Kidney glomerular epithelial cell (primary cell): ENCODE results near the gene PDYN.

ENCODE experiments used
- DNase-seq: peaks from one replicate; lab custom pipeline; 2025; lab: John Stamatoyannopoulos, UW

Gene PDYN

GRCh38 chr20:1951436-1952115 is 42.3 kb downstream of the PDYN start:
- DNase-seq: no peak

GRCh38 chr20:1950836-1951235 is 43.0 kb downstream of the PDYN start:
- no peak for DNase-seq

GRCh38 chr20:1949347-1950100 is 44.3 kb downstream of the PDYN start:
- no peak for DNase-seq

- no peak for DNase-seq
Measured at GRCh38 chr20:1947535-1947846, 46.4 kb downstream of the PDYN start.

GRCh38 chr20:1946762-1947534 is 46.9 kb downstream of the PDYN start:
- DNase-seq: no peak

GRCh38 chr20:1946442-1946761 is 47.5 kb downstream of the PDYN start:
- no peak for DNase-seq

- DNase-seq: no peak
Measured at GRCh38 chr20:1945660-1946059, 48.2 kb downstream of the PDYN start.

- no peak for DNase-seq
Measured at GRCh38 chr20:1945134-1945618, 48.7 kb downstream of the PDYN start.

- DNase-seq: no peak
Measured at GRCh38 chr20:1944345-1945091, 49.3 kb downstream of the PDYN start.

GRCh38 chr20:1943275-1944002 is 50.4 kb downstream of the PDYN start:
- DNase-seq: no peak

GRCh38 chr20:1942486-1943274 is 51.2 kb downstream of the PDYN start:
- no peak for DNase-seq

- DNase-seq: no peak
Measured at GRCh38 chr20:1942061-1942460, 51.8 kb downstream of the PDYN start.

- peak; percentile 38 for DNase-seq
Measured at GRCh38 chr20:1941226-1941625, 52.6 kb downstream of the PDYN start.

GRCh38 chr20:1940581-1940980 is 53.3 kb downstream of the PDYN start:
- DNase-seq: peak; percentile 26

GRCh38 chr20:1939270-1939595 is 54.6 kb downstream of the PDYN start:
- DNase-seq: no peak

GRCh38 chr20:1938464-1939269 is 55.2 kb downstream of the PDYN start:
- DNase-seq: no peak

GRCh38 chr20:1937316-1937976 is 56.4 kb downstream of the PDYN start:
- DNase-seq: no peak

GRCh38 chr20:1935696-1936366 is 58.0 kb downstream of the PDYN start:
- no peak for DNase-seq
